ES-I3 (cell line): ENCODE data around the gene MLF1.

Source experiments
- H3K36me3 ChIP-seq: 2 replicates; pipeline ENCODE4 v1.6.1; 2013; ENCODE audit warnings: mild to moderate bottlenecking, low read length, control low read depth, moderate library complexity; ENCODE audit not compliant: insufficient read depth
- H3K4me1 ChIP-seq: 2 replicates; pipeline ENCODE4 v1.6.1; 2013; ENCODE audit warnings: mild to moderate bottlenecking, control low read depth, low read length; ENCODE audit not compliant: insufficient read depth
- H3K9ac ChIP-seq: 2 replicates; pipeline ENCODE4 v1.6.1; 2013; ENCODE audit warnings: low read depth, mild to moderate bottlenecking, low read length, moderate library complexity
- H3K9me3 ChIP-seq: 2 replicates; pipeline ENCODE4 v1.6.1; 2013; ENCODE audit warnings: mild to moderate bottlenecking, low read length, moderate library complexity; ENCODE audit not compliant: control insufficient read depth, insufficient read depth

MLF1 gene

GRCh38 chr3:158562674-158563073, 8.3 kb upstream of the MLF1 start:
- H3K9ac ChIP-seq: no peak overlapping the region
- H3K9me3 ChIP-seq: no peaks in the 10 kb centered on the region; the same call in 1 of the 2 replicates
- no peaks in the 10 kb centered on the region for H3K36me3 ChIP-seq
- no peaks in the 10 kb centered on the region for H3K4me1 ChIP-seq

GRCh38 chr3:158563076-158563475, 7.9 kb upstream of the MLF1 start:
- Histone ChIP-seq H3K36me3 (no peaks in the 10 kb centered on the region), H3K9me3 (no peaks in the 10 kb centered on the region; the same call in 1 of the 2 replicates), H3K9ac (no peak overlapping the region), H3K4me1 (no peaks in the 10 kb centered on the region)

- Histone ChIP-seq H3K36me3 (no peaks in the 10 kb centered on the region), H3K4me1 (no peaks in the 10 kb centered on the region), H3K9ac (no peak overlapping the region), H3K9me3 (no peaks in the 10 kb centered on the region; the same call in 1 of the 2 replicates)
These were observed 5.9 kb upstream of the MLF1 start for GRCh38 chr3:158565076-158565475.

GRCh38 chr3:158568784-158569183, 2.2 kb upstream of the MLF1 start:
- Histone ChIP-seq H3K9me3 (no peaks in the 10 kb centered on the region), H3K4me1 (no peaks in the 10 kb centered on the region), H3K9ac (no peak overlapping the region), H3K36me3 (no peaks in the 10 kb centered on the region)

GRCh38 chr3:158569794-158570193, 1.2 kb upstream of the MLF1 start:
- H3K4me1 ChIP-seq: no peaks in the 10 kb centered on the region
- no peaks in the 10 kb centered on the region for H3K36me3 ChIP-seq
- no peaks in the 10 kb centered on the region for H3K9me3 ChIP-seq
- no peak overlapping the region for H3K9ac ChIP-seq

- H3K9ac ChIP-seq: no peak overlapping the region
- peaks cover 4% of the 10 kb centered on the region; the same call in 1 of the 2 replicates for H3K4me1 ChIP-seq
- H3K9me3 ChIP-seq: no peaks in the 10 kb centered on the region
- no peaks in the 10 kb centered on the region for H3K36me3 ChIP-seq
These were observed 1.2 kb downstream of the MLF1 start for GRCh38 chr3:158571969-158572765.

- Histone ChIP-seq H3K4me1 (peaks cover 4% of the 10 kb centered on the region; the same call in 1 of the 2 replicates), H3K9ac (no peak overlapping the region; the same call in 1 of the 2 replicates), H3K9me3 (no peaks in the 10 kb centered on the region), H3K36me3 (no peaks in the 10 kb centered on the region)
These were observed 1.7 kb downstream of the MLF1 start for GRCh38 chr3:158572766-158573060.

GRCh38 chr3:158573714-158574113, 2.7 kb downstream of the MLF1 start:
- Histone ChIP-seq H3K9ac (no peak overlapping the region), H3K4me1 (peaks cover 4% of the 10 kb centered on the region; the same call in 1 of the 2 replicates), H3K36me3 (no peaks in the 10 kb centered on the region), H3K9me3 (no peaks in the 10 kb centered on the region)

GRCh38 chr3:158574646-158575045, 3.7 kb downstream of the MLF1 start:
- H3K36me3 ChIP-seq: no peaks in the 10 kb centered on the region
- H3K9me3 ChIP-seq: no peaks in the 10 kb centered on the region
- no peak overlapping the region for H3K9ac ChIP-seq
- H3K4me1 ChIP-seq: peaks cover 4% of the 10 kb centered on the region; the same call in 1 of the 2 replicates

- Histone ChIP-seq H3K36me3 (no peaks in the 10 kb centered on the region), H3K4me1 (no peaks in the 10 kb centered on the region)
These were observed 19.2 kb downstream of the MLF1 start for GRCh38 chr3:158590223-158590622.

GRCh38 chr3:158600787-158601186, 29.8 kb downstream of the MLF1 start:
- no peaks in the 10 kb centered on the region for H3K36me3 ChIP-seq
- no peaks in the 10 kb centered on the region for H3K4me1 ChIP-seq
- H3K9me3 ChIP-seq: no peaks in the 10 kb centered on the region
- H3K9ac ChIP-seq: no peak overlapping the region

More at GRCh38 chr3:158590223-158590622, 19.2 kb downstream of the MLF1 start:
- no peak overlapping the region for H3K9ac ChIP-seq
- no peaks in the 10 kb centered on the region for H3K9me3 ChIP-seq

GRCh38 chr3:158602227-158602626, 31.2 kb downstream of the MLF1 start:
- Histone ChIP-seq H3K9ac (no peak overlapping the region), H3K36me3 (no peaks in the 10 kb centered on the region)

GRCh38 chr3:158617982-158618875, 47.2 kb downstream of the MLF1 start:
- no peak overlapping the region for H3K9ac ChIP-seq
- H3K9me3 ChIP-seq: peaks cover 3% of the 10 kb centered on the region
- no peaks in the 10 kb centered on the region for H3K4me1 ChIP-seq
- H3K36me3 ChIP-seq: no peaks in the 10 kb centered on the region

More at GRCh38 chr3:158602227-158602626, 31.2 kb downstream of the MLF1 start:
- no peaks in the 10 kb centered on the region for H3K4me1 ChIP-seq
- no peaks in the 10 kb centered on the region for H3K9me3 ChIP-seq

GRCh38 chr3:158625881-158626280, 54.9 kb downstream of the MLF1 start:
- Histone ChIP-seq H3K4me1 (no peaks in the 10 kb centered on the region), H3K36me3 (no peaks in the 10 kb centered on the region; the same call in 1 of the 2 replicates), H3K9ac (no peak overlapping the region), H3K9me3 (no peaks in the 10 kb centered on the region)
